Embryonic facial prominence (tissue), 1 donor: ENCODE results near the gene NSDHL.
"Not testable (repeated sequence)": the region's sequence is repeated elsewhere in the genome, so short reads cannot be mapped to it uniquely, and the experiment has no call there.

Source experiments
- DNase-seq: peaks from one replicate; pipeline ENCODE4 v3.0.0-alpha.2; 2016; ENCODE audit errors: extremely low spot score

Gene NSDHL

DNA sequence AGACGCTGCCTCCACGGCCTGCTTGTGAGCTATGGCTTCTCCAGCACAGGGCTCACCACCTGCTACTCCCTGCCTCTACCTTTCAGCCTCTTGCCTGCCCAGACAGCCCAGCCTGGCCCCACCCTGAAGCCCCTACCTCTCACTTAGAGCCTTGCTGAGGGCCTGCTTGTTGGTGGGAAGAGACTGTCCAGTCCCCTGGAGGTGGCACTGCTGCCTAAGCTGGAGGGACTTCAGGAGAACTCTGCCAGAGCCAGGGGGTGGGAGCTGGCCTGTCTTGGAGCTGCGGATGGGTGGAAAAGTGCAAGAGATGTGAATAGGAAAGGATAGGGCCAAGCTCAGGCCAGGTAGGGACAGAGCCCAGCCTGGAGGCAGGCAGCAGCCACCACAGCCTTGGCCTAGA is 64.3 kb downstream of the NSDHL start:
- DNase-seq = no peak

DNA sequence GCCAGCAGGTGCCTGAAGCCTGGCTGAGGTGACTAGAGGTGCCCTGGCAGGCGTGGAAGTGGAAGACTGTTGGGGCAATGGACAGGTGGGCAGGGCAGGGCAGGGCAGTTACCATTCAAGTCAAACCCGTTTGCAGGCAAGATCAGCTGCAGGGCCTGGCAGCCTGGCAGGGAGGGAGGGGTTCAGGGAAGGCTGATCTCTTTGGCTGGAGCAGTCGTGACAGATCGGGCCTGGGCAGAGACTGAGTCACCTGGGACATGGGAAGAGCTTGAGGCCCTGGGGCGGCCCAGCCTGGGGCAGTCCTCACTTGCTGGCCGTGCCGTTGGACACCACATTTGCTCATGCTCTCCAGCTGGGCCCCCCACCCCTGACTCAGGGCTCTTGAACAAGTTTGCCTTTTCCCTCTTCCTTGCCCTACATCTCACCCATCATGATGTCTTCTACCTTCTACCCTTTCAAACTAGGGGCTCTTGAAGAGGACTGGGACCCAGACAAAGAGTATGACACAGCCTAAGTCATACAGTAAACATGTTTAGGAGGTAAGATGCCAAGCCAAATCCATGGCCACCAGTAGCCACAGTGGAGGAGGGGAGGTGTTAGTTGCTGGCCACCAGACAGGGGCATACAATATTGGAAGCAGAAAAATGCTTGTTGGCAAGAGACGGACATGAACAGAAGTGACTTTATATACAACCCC is 65.0 kb downstream of the NSDHL start:
- DNase-seq = no peak

DNA sequence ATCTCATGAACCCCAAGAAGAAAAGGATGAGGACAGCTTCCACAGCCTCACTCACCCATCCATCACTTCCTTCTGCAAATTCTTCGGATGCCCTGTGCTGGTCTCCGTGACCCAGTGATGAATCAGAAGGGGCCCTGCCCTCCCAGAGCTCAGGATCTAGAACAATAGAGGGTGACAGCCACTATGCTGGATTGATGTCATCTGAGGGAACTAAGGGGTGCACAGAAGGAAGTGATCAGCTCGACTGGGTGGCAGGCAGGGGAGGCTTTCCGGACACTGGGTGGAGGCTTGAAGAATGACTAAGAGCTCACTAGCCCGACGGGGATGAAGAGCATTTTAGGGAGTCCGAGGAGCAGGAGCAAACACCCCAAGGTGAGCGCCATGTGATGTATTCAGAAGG is 65.6 kb downstream of the NSDHL start:
- no peak for DNase-seq

DNA sequence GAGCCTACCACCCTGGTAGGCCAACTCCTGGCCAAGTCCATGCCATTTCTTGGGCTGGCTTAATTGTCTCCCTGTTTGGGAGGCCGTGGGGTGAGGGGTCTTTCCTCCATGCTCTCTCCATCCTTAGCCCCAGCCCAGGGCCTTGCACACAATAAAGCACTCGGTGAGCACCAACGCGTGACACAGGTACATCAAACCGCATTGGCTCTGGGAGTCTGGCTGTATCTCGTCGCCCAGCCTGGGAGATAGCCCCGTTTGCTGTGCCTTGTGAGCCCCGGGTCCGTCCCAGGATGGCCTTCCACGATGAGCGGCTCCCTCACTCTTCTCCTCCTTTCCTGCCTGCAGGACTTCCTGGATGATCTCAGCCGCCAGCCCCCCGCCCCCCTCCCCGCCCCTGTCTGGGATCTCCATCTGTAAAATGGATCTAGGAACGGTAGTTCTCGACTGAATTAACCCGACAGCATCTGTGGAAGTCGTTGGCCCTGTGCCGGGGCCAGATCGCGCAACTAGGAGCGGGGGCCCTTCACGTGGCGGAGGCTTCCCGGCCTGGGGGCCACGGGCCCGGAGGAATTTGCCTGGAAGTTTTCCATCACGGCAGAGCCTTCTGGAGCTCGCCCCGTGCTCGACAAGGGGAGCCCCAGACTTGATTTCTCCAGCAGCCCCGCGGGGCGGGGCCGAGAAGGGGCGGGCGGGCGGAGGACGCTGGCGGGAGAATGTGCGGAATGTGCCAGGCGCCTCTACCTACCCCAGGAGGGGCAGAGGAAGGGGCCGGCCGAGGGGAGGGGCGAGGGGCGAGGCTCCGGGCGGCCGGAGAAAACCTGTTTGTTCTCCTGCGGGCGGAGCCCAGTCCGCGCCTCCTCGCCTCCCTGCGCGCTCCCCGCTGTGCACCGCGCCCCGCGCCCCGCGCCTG is 66.6 kb downstream of the NSDHL start, which contains the start of gene ZNF185:
Gene ZNF185, plus strand, starts transcription at position 846 of the 910 bp plus-strand sequence. CDS start 16,423 bp downstream, outside the sequence.
- peak; percentile 7 for DNase-seq

DNA sequence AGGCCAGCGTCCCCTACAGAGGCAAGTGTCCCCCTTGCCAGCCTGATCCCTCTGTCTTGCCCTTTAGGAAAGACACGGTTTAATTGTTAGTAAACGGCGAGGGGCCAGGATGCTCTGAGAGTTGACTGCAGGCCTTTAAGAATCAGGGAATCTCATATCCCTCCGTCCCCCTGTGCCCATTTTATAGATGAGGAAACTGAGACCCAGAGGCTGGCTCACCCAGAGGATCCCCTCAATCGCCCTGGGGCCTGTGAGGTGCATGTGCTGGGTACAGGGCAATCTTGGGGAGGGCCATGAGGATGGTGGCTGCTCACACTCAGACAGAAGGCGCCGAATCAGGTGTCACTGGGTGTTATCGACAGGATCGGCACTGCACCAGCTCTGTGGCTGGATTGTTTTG is 67.6 kb downstream of the NSDHL start:
- no peak for DNase-seq

DNA sequence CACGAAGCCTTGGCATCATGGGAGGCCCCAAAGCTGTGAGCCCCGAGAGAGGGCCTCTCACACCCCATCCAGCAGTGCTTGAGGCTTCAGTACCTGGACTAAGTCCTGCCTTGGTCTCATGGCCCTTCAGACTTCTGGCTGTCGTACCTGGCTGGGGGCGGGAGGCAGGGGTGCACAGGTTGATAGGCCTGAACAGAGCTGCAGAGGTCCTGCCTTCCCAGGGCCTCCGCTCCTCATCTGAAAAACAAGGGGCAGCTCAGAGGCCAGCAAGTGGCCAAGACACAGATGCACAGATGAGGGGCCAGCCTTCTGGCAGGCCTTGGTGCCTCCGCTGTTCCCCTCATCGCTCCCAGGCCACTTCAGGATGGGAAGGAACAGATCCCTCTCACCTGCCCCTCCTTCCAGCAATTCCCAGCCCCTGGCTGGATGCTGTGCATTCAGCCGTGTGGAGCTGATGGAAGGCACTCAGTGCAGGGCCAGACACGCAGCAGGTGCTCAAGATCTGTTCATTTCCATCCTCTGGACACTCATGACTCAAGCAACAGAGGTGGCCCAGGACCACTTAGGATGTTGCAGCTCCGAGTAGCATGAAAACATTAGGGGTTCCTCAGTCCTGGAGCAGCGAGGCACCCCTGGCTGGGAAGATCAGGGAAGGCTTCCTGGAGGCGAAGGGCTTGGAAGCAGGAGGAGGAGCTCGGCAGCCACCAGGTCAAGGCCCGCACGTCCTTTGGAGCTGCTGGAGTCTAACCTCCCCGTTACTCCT is 68.4 kb downstream of the NSDHL start:
- DNase-seq = no peak

DNA sequence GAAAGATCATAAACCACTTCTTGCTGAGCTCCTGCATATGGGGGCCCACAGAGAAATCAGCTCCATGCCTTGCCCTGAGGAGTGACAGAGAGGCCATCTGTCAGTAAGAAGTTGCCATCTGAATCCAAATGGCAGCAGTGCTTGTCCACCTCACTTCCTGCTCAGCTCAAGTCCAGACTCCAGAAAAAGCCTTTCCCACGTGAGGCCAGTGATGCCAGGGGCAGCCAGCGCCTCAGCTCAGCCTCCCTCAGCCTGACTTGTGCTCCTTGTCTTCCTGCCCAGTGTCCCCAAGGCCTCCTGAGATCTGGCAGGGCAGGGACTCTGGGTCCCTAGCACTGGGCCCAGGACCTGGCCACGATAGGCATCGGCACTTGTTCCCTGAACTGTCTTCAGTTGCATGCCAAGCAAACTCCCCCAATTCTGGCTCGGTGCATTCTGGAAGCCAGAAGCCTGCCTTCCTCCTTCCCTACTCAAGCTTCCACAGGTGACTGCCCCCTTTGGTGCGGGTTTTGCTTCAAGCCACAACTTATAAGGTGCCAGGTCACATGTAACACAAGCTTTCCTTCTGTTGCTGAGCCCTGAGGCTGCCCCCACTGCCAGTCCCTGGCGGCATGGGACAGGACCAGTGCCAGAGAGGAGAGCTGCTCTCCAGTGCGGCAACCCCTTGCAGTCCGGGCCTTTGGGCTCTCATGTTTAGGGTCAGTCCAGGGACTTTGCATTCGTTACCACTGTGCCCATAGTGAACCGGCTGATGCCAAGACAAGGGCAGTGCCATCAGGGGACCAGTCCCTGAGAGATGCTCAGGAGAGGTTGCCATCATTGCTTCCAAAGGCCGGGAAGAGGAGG is 69.2 kb downstream of the NSDHL start:
- no peak for DNase-seq

DNA sequence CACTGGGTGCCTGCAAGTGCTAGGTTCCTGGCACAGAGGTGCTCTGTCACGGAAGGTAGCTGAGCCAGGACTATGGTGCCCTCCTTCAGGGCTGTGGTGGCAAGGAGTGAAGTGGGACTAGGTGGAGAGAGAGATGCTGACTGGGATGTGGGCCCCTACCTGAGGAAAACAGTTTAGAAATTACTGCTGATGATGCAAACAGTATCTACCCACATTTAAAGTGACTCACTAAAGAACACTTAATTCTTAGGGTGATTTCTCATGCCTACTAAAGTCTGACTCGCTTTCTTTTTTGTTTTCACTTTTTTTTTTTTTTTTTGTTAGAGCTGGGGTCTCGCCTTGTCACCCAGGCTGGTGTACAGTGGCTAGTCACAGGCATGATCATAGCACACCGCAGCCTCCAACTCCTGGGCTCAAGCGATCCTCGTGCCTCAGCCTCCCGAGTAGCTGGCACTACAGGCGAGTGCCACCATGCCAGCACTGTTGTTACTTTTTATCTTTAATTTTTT is 70.1 kb downstream of the NSDHL start:
- DNase-seq = no peak

DNA sequence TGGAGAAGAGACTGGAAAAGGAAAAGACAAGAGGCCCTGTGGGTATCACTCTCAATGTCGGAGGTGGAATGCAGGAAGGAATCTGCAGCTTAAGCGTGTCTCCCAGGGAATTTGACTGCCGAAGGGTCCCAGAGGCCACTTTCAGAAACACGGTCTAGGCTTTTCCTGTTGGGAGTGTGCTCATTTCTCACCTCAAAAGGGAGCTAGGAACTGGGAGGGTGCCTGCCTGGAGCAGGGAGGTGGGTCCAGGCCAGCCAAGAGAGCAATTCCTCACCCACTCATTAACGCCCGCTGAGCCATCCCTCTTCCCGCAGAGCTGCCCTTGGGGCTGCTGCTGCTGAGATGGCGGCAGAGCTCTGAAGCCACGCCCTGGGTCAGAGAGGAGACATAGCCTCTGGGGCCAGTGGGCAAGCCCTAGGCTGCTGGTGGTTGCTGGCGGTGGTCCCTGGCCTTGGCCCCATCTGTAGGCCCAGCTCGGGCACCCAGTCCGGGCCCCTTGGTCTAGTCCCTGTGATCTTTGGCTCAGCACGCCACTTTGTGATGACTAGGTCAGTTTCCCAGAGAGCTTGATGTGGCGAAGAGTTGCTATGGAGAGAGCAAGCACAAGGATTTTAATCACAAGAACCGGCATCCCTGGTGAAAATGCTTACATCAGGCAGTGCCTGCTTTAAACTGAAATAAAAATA is 71.1 kb downstream of the NSDHL start:
- no peak for DNase-seq

DNA sequence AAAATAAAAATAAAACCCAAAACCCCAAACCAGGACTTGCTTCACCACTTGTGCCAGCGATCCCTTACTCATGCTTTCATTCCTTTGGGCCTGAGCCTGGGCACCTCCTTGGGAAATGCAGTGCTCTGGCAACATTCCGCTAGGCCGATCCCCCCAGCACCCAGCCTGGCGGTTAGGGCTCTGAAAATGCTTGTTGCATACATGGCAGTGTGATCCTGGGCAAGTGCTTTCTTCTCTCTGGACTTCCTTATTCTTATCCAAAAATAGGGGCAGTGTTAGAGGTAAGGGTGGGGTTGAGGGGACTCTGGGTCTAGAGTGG is 71.6 kb downstream of the NSDHL start:
- DNase-seq = no peak

DNA sequence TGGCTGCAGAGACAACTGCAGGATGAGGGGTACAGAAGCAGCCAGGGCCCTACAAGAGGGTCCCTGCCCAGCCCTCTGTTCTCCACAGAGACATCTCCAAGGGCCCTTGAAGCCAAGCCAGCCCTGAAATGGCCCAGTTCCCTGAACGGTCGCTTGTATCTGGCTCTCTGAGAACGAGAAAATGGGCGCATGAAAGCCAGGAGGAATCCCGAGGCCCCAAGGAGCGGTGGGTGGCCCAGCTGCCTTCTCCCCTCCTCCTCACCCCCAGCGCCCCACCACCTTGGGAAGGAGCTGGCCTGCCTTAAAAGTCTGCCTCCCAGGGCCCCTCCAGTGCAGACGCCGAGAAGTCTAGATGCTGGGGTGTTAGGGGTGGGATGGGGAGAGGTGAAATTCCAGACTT is 72.7 kb downstream of the NSDHL start:
- no peak for DNase-seq

DNA sequence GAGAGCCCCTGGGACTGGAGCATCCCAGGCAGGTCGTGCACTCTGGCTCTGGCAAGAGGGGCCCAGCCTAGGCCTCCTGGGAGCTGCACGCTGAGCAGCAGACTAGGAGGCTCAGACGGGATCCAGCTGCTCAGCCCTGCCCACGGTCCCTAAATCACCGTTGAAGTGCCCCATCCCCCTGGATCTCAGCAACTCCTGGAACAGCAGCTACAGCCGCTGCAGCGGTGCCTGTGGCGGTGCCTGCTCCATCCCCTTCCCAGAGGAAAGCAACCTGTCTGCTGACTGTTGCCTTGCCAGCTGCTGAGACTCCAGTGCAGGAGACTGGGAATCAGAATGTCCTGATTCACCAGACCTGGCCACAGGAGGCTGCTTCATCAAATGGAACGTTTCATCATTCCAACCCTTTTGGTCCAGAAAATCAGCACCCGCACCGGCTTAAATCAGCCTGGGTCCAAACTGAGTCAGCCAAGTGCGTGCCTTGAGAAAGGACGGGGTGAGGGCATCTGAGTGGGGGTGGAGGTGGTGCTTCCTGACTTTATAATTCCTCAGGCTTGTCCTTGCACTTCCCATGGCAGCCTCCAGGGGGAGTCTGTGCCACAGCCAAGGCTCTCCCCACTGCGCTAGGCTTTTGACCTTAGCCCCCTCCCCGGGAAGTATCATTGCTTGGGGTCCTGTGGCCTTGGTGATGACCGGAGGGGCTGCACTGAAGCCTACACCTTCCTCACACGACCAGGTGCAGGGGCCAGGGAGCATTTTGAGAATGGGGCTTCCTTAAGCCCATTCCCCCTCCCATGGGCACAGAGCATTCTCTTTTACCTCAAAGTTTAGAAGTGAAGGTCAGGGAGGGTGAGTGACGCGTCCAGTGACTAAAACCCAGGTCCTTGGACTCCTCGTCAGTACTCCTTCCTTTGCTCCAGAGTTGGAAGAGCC is 73.6 kb downstream of the NSDHL start:
- DNase-seq = no peak

DNA sequence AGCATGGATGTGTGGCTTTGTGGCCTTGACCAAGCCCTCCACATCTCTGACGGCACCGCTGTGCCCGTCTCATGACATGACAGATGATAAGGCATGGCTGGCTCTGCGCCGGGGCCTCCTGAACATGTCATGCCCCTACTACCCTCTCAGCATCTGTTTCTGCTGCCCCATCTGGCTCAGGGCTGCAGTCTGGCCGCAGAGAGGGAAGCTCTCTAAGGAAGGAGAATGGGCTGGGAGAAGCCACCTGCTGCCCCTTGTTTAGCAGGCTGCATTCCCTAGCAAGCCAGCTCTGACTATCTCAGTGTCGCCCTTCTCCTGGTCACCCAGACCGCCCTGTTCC is 74.2 kb downstream of the NSDHL start:
- no peak for DNase-seq

DNA sequence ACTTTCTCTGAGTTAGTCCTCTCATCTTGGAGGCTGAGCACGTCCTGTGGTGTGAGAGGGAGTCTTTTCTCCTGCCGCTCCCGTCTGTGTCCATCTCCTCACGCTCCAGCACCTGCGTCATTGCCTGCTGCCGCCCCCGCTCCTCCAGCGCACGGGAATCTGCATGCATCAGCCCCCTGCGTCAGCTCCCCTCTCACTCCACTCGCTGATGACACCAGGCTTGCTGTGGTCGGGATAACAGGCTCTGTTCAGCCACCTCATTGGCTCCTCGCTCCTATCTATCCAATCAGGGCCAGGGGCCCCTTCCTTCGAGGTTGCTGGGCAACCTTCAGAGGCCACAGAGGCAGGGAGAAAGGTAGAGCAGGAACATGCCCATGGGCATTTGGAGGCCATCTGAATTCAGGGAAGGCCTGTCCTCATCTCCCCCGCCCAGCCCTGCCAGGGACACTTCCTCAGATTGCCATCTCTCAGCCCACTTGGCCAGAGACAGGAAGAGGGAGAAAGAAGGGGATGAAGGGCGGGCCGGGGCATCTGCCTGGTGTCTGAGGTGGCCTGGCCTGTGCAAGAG is 76.3 kb downstream of the NSDHL start:
- no peak for DNase-seq

DNA sequence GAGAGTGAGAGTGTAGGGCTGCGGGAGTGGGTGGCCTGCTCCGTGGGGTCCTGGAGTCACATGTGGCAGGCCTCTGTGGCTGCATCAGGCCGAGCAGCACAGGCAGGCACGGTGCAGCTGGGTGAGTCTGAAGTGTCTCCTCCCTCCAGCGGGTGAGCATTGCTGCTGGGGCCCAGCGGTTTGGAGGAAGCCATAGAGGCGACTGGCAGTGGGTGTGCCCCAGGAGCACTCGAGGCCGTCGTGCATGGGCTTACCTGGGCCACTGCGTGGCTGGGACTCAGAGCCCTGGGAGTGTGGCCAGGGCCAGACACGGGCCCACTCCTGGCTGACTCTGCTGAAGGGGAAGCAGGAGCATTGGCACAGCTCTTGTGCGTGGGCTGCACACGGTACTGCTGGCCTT is 77.6 kb downstream of the NSDHL start:
- no peak for DNase-seq

DNA sequence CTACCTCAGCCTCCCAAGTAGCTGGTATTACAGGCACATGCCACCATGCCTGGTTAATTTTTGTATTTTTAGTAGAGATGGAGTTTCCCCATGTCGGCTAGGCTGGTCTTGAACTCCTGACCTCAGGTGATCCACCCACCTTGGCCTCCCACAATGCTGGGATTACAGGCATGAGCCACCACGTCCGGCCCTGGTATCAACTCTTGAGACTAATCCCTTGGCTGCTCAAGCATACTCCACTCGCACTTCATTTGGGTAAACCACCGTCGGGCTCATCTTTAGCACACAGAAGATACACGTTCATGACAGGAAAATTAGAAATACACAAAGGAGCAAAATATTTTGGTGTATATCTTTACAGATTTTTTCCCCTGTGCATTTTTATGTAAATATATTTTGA is 79.2 kb downstream of the NSDHL start:
- not testable (repeated sequence) for DNase-seq

DNA sequence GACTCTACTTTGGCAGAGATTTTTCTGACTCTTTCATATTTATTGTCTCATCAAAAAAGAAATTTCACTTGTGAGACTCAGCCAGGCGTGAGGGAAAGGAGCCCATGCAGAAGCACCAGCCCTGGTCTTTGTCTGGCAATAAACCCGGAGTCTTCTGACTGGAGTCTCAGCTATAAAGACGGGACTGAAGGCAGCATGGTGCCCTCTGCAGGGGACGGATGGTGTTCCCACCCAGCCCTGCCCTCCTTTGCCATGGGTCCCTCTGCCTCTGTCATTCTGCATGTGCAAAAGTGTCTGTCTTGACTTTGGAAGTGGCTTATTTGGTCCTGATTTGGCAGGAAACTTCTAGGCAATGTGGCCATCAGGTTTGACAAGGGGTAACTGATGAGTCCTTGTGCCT is 81.2 kb downstream of the NSDHL start:
- DNase-seq = no peak

DNA sequence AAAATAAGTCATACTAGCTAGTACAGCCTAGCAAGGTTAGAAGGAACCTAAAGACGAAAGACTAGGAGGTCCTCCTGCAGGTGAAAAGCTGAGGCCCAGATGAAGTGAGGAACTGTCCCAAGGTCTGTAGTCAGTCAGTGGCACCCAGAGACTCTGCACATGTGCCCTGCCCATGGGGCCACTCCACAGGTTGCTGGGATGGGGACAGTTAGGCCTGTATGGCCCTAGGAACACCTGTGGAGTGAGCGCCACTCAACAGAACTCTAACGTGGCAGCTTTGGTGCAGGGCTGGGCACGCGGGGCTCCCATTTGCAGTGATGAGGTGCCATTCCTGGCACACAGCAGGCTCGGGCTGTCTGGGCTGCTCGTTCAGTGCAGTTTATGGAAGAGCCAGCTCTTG is 81.8 kb downstream of the NSDHL start:
- no peak for DNase-seq

DNA sequence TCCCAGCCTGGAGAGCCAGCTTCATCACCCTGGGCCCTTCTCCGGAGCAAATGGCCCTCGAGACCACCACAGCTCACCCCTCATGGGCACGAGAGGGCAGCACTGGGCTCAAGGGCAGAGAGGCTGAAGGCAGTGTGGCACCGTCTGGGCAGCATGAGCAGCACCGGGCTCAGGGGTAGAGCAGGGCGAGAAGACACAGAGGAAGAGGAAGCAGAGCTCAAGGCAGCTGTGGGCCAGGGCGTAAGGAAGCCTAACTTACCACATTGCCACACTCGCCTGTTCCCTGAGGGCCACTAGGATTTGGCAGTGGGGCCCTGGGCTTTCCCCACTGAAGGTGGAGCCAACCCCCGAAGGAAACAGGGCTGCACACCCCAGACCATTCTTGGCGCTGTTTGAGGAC is 82.5 kb downstream of the NSDHL start:
- no peak for DNase-seq
